GM13976 (cell line): ENCODE measurements around the gene SH3PXD2A.

Source experiments
- DNase-seq: peaks from one replicate; pipeline ENCODE4 v3.0.0; 2012; ENCODE audit warnings: low spot score
- in situ Hi-C: fragments of 300-500 bp; cut with MboI; formaldehyde crosslinking; loops from one replicate; pipeline ENCODE4 v1.12.0; 2022; ENCODE audit warnings: low sequenced_read_pairs, mixed read lengths, inconsistent platforms; ENCODE audit not compliant: unreplicated experiment
- TF ChIP-seq, protein P1 (sequence below): IDR thresholded peaks from 2 replicates; pipeline ENCODE4 v1.5.1; 2012; ENCODE audit warnings: borderline replicate concordance, mild to moderate bottlenecking; ENCODE audit not compliant: insufficient read depth; ENCODE audit errors: extremely low read depth, missing control alignments, control extremely low read depth

SH3PXD2A gene

DNA sequence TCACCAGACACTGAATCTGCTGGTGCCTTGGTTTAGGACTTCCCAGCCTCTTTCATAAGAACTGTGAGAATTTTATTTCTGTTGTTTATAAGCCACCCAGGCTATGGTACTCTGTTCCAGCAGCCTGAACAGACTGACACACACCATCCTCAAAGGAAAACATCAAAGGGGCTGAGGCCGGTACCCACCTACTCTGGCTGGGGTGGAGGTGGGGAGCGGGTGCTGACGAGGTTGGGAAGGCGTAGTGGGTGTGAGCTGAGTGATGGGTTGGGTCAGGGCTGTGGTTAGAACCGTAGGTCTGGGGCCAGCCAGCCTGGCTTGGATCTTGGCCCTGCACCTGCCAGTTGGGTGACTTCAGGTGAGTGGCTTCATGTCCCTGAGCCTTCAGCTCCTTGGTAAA is 136.3 kb downstream of the SH3PXD2A start:
- TF ChIP-seq, protein P1, sequence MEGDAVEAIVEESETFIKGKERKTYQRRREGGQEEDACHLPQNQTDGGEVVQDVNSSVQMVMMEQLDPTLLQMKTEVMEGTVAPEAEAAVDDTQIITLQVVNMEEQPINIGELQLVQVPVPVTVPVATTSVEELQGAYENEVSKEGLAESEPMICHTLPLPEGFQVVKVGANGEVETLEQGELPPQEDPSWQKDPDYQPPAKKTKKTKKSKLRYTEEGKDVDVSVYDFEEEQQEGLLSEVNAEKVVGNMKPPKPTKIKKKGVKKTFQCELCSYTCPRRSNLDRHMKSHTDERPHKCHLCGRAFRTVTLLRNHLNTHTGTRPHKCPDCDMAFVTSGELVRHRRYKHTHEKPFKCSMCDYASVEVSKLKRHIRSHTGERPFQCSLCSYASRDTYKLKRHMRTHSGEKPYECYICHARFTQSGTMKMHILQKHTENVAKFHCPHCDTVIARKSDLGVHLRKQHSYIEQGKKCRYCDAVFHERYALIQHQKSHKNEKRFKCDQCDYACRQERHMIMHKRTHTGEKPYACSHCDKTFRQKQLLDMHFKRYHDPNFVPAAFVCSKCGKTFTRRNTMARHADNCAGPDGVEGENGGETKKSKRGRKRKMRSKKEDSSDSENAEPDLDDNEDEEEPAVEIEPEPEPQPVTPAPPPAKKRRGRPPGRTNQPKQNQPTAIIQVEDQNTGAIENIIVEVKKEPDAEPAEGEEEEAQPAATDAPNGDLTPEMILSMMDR, result no peak
- DNase-seq, result no peak
- in situ Hi-C loops, result loop anchor here (10.0 kb wide), 1 partner anchor 146 kb away; no protein-coding TSS in a partner anchor

DNA sequence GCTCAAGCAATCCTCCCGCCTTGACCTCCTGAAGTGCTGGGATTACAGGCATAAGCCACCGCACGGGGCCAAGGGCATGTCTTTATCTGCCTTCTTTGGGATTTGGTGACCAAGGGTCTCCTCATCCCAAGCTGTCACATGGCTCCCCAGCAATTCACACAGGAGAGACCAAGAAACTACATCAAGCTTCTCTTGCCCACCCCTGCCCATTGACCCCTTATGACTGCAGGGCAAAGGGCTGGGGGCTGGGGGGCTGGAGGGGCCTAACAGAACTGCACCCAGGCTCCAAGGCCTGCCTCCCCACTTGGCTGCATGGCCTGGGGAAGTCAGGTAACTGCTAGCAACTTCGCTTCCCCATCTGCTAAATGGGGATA is 137.1 kb downstream of the SH3PXD2A start:
- TF ChIP-seq, protein P1, result no peak
- no peak for DNase-seq
- in situ Hi-C loops, result loop anchor here (10.0 kb wide), 1 partner anchor 147 kb away; no protein-coding TSS in a partner anchor

DNA sequence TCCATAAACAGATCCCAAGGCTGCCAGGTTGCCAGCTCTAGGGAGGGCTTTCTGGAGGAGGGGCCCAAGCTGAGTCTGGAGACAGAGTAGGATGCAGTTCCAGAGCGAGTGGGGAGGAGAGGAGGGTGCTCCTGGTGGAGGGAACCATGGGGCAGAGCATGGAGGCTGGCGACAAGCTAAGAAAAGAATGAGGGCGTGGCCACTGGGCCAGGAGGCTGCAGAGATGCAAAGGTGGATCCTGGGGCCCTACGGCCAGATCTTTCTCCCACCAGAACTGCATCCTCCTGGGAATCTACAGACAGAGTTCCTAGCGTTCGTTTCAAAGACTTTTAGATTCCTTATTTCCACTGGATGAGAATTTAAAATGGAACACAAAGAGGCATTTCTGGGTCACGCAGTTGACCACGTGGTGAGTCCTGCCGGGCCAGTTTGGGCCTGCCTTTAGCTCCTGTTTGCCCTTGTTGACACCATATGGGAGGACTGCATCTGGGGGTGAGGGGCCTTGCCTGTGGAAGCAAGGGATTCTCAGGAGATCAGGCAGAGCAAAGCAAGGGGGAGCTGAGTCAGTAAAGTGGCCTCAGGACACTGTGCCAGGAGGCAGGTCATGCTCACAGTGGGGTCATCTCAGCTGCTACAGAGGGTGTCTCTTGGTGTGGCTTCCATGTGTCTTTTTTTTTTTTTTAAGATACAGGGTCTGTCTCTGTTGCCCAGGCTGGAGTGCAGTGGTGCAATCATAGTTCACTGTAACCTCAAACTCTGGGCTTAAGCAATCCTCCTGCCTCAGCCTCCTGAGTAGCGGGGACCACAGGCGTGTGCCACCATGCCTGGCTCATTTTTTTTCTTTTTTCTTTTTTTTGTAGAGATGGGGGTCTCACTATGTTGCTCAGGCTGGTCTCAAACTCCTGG is 137.8 kb downstream of the SH3PXD2A start:
- in situ Hi-C loops, result loop anchor here (10.0 kb wide), 1 partner anchor 147 kb away; no protein-coding TSS in a partner anchor
- no peak for DNase-seq
- TF ChIP-seq, protein P1, result no peak

DNA sequence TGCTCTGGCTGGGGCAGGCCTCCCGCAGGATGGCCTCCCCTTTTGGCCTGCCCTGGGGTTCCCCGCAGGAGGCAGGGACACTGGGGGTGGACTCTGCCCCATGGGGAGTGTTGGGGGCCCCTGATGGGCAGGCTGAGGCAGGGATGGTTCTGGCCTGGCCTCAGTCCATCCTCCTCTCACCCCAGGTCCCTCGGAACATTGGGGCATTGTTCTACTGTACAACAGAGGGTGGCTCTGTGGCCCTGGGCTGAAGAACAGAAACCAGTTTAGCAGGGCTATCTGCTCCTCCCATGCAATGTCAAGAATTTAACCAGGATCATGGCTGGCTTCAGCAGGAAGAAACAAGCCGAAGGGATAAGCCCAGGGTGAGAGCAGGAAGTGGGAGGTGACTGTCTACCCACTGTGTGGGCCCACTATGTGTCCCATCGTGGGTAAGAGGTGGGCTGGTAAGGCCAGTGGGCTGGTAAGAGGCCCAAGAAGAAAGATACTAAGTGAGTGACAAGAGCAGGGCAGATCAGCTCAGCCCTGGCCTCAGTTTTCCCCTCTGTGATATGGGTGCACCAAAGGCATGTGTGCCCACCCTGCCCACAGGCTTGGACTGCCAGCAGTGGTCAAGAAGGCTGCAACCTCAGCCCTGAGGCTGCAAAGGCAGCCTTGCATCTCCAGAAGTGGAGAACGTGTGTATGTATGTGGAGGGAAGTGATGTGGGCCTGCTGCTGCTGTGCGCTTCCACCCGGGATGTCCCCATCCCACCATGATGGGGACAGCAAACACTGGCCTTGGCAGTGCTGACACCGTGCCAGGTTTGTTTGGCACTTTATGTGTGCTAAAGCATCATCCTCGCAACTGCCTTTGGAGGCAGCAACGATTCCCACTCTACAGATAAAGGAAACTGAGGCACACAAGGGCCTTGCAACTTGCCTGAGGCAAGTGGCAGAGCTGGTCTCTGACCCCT is 138.9 kb downstream of the SH3PXD2A start:
- in situ Hi-C loops, result loop anchor here (10.0 kb wide), 1 partner anchor 148 kb away; no protein-coding TSS in a partner anchor
- no peak for DNase-seq
- TF ChIP-seq, protein P1, result no peak

DNA sequence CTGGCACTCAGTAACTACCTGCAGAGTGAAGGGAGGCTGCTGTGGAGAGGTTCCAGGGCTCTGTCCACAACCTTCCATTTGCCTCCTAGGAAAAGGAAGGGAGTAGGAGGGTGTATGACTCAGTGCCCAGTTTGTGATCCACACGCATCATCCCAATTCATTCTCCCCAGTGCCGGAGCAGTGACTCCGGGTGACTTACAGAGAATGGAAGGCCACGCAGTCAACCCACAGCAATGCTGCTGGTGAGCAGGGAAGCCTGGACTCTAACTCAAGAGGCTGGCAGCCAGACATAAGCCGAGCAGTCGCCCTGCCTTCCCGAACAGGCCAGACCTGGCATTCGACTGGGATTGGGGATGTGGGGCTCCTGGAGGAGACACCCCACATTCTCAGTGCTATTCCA is 139.9 kb downstream of the SH3PXD2A start:
- TF ChIP-seq, protein P1, result no peak
- in situ Hi-C loops, result loop anchor here (10.0 kb wide), 1 partner anchor 149 kb away; no protein-coding TSS in a partner anchor
- no peak for DNase-seq

DNA sequence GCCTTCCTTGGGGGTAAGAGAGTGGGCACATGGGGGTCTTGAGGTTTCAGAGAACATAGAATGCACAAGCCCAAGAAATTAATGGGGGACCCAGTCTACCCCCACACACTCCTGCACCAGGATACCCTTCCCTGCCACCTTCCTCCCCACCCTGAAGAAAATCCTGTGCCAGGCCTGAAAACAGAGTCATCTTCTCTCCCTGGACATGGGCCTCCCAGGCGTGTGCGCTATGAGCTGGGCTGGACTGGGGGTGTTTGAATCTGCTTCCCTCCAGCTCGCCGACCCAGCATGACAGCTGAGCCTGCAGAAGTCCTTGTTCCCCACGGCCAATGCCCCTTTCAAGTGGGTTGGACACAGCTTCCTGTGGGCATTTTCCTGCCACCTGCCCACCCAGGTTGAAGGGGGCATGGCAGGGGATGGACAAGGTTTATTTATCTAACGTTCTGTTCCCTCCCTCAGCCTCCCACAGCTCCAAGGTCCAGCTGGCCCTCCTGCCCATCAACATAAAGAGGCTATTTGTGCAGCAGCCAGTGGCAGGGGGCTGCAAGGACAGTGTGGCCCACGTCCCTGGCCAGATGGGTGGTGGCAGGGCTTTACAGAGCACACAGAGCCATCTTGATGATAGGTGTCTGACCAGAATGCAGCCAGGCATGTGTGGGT is 141.0 kb downstream of the SH3PXD2A start:
- in situ Hi-C loops, result loop anchor here (10.0 kb wide), 1 partner anchor 150 kb away; no protein-coding TSS in a partner anchor
- no peak for DNase-seq
- TF ChIP-seq, protein P1, result no peak
